ENCODE data around the gene CCDC3.

GRCh38 chr10:12848439-12849173, 152.9 kb downstream of the CCDC3 start:
- TF ChIP-seq POLR2A (IDR thresholded peaks at IDR 0.05; ENCODE audit: low read length) (no peak), EP300 (IDR thresholded peaks at IDR 0.05) (no peak), NR3C1 (IDR thresholded peaks at IDR 0.05) (no peak), NFE2L2 (conservative IDR thresholded peaks at IDR 0.05; ENCODE audit: low read length) (no peak), MAZ (IDR thresholded peaks at IDR 0.05; ENCODE audit: borderline replicate concordance, low read depth, low read length) (no peak), CEBPB (IDR thresholded peaks at IDR 0.05) (no peak), ELK1 (IDR thresholded peaks at IDR 0.05; ENCODE audit: low read depth, low read length) (no peak), HOXB13 (CRISPR knock-in tag; IDR thresholded peaks at IDR 0.05; ENCODE audit: low read depth) (no peak), MAX (IDR thresholded peaks at IDR 0.05) (no peak), CBX8 (IDR thresholded peaks at IDR 0.05) (no peak), ZNF302 (CRISPR knock-in tag; IDR thresholded peaks at IDR 0.05) (no peak)
- TF ChIP-seq, protein P1, sequence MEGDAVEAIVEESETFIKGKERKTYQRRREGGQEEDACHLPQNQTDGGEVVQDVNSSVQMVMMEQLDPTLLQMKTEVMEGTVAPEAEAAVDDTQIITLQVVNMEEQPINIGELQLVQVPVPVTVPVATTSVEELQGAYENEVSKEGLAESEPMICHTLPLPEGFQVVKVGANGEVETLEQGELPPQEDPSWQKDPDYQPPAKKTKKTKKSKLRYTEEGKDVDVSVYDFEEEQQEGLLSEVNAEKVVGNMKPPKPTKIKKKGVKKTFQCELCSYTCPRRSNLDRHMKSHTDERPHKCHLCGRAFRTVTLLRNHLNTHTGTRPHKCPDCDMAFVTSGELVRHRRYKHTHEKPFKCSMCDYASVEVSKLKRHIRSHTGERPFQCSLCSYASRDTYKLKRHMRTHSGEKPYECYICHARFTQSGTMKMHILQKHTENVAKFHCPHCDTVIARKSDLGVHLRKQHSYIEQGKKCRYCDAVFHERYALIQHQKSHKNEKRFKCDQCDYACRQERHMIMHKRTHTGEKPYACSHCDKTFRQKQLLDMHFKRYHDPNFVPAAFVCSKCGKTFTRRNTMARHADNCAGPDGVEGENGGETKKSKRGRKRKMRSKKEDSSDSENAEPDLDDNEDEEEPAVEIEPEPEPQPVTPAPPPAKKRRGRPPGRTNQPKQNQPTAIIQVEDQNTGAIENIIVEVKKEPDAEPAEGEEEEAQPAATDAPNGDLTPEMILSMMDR (IDR thresholded peaks at IDR 0.05) = no peak
- TF ChIP-seq, protein P2, sequence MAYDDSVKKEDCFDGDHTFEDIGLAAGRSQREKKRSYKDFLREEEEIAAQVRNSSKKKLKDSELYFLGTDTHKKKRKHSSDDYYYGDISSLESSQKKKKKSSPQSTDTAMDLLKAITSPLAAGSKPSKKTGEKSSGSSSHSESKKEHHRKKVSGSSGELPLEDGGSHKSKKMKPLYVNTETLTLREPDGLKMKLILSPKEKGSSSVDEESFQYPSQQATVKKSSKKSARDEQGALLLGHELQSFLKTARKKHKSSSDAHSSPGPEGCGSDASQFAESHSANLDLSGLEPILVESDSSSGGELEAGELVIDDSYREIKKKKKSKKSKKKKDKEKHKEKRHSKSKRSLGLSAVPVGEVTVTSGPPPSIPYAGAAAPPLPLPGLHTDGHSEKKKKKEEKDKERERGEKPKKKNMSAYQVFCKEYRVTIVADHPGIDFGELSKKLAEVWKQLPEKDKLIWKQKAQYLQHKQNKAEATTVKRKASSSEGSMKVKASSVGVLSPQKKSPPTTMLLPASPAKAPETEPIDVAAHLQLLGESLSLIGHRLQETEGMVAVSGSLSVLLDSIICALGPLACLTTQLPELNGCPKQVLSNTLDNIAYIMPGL (CRISPR knock-in tag; IDR thresholded peaks at IDR 0.05; ENCODE audit: borderline replicate concordance) = no peak
